Suprapubic skin (tissue), 4 donors: Measurements from ENCODE around the gene LRRC2. TPM values are rescaled to one million over a fixed set of nuclear protein-coding genes. Genes with fewer than 3 reads are reported as not detected.

Experiments used
- DNase-seq, 2 donors: peaks; one replicate each; pipeline ENCODE4 v3.0.0-alpha.2; 2019; ENCODE audit warnings: low spot score in 2 of 2
- H3K27ac ChIP-seq: fragments of 200-600 bp; sonication (generic); one replicate; pipeline ENCODE4 v1.5.1; 2019
- H3K27me3 ChIP-seq: fragments of 200-600 bp; sonication (generic); one replicate; pipeline ENCODE4 v1.5.1; 2019
- H3K36me3 ChIP-seq: fragments of 200-600 bp; sonication (generic); one replicate; pipeline ENCODE4 v1.5.1; 2019
- H3K4me1 ChIP-seq: fragments of 200-600 bp; sonication (generic); one replicate; pipeline ENCODE4 v1.5.1; 2019
- H3K4me3 ChIP-seq: fragments of 200-600 bp; sonication (generic); one replicate; pipeline ENCODE4 v1.5.1; 2019; ENCODE audit warnings: mild to moderate bottlenecking
- H3K9me3 ChIP-seq: fragments of 200-600 bp; sonication (generic); one replicate; pipeline ENCODE4 v1.5.1; 2019
- CTCF ChIP-seq, 2 donors: fragments of 200-600 bp in 1 of 2; fragments of 450-650 bp in 1 of 2; sonication (generic) in 1 of 2; IDR thresholded peaks; one replicate each; pipeline ENCODE4 v1.5.1; 2016 to 2019; ENCODE audit warnings: antibody characterized with exemption in 2 of 2, mild to moderate bottlenecking in 1 of 2, moderate library complexity in 1 of 2
- EP300 ChIP-seq: sonication (generic); formaldehyde crosslinking; IDR thresholded peaks from one replicate; pipeline ENCODE4 v1.6.1; 2017; ENCODE audit warnings: antibody characterized with exemption
- POLR2A ChIP-seq, 2 donors: fragments of 450-650 bp; IDR thresholded peaks; one replicate each; pipeline ENCODE4 v1.6.1; 2017; ENCODE audit warnings: antibody characterized with exemption in 2 of 2, mild to moderate bottlenecking in 2 of 2, moderate library complexity in 2 of 2
- POLR2AphosphoS5 ChIP-seq, 3 donors: sonication (generic); formaldehyde crosslinking; IDR thresholded peaks; one replicate each; pipeline ENCODE4 v1.6.1; 2017; ENCODE audit warnings: antibody characterized with exemption in 3 of 3
- WGBS: methylation state at CpG from one replicate; pipeline ENCODE4 v1.1.5; 2018; 5-methylcytosine and 5-hydroxymethylcytosine counted together
- total RNA-seq, 4 donors: library from RNA; depleted of rRNA; stranded (reverse); fragments of >200 nt; gene quantifications; one replicate each; pipeline ENCODE4 v1.1.0, GENCODE V29; 2016

LRRC2 gene
- total RNA-seq, 4 donors from 2014 or later = 0.83 to 3.7 (median 2.6) TPM

GRCh38 chr3:46516521-46516920 lies 49.6 kb downstream of the LRRC2 start:
- Histone ChIP-seq H3K4me1 (no peaks in the 10 kb centered on the region), H3K4me3 (no peak overlapping the region), H3K27ac (no peak overlapping the region), H3K9me3 (no peaks in the 10 kb centered on the region), H3K27me3 (no peaks in the 10 kb centered on the region), H3K36me3 (no peaks in the 10 kb centered on the region)
- DNase-seq = no peak
- WGBS = 88% methylated on average over 4 of the region's 4 CpGs
- TF ChIP-seq EP300 (no peak), POLR2AphosphoS5 (IDR thresholded peaks at IDR 0.05) (no peak), POLR2A (IDR thresholded peaks at IDR 0.05) (no peak), CTCF (IDR thresholded peaks at IDR 0.05) (no peak)

- Histone ChIP-seq H3K27me3 (no peaks in the 10 kb centered on the region), H3K4me1 (no peaks in the 10 kb centered on the region), H3K27ac (no peak overlapping the region), H3K4me3 (no peak overlapping the region), H3K36me3 (no peaks in the 10 kb centered on the region), H3K9me3 (no peaks in the 10 kb centered on the region)
- no peak for DNase-seq
- WGBS = 70% methylated on average over 2 of the region's 2 CpGs
- no peak for TF ChIP-seq POLR2A (IDR thresholded peaks at IDR 0.05)
- no peak for TF ChIP-seq EP300
- TF ChIP-seq POLR2AphosphoS5 (IDR thresholded peaks at IDR 0.05) = no peak
- TF ChIP-seq CTCF (IDR thresholded peaks at IDR 0.05) = no peak
Observed at GRCh38 chr3:46512191-46512749, 53.8 kb downstream of the LRRC2 start.

- no peaks in the 10 kb centered on the region for H3K27me3 ChIP-seq
Observed at GRCh38 chr3:46509661-46510187, 56.4 kb downstream of the LRRC2 start.

GRCh38 chr3:46508850-46509591 lies 57.1 kb downstream of the LRRC2 start:
- H3K27ac ChIP-seq = no peak overlapping the region
- H3K36me3 ChIP-seq = no peaks in the 10 kb centered on the region
- 89% methylated on average over 4 of the region's 4 CpGs for WGBS
- H3K27me3 ChIP-seq = no peaks in the 10 kb centered on the region
- TF ChIP-seq EP300 = no peak
- TF ChIP-seq CTCF (IDR thresholded peaks at IDR 0.05) = no peak
- no peak for TF ChIP-seq POLR2AphosphoS5 (IDR thresholded peaks at IDR 0.05)
- no peaks in the 10 kb centered on the region for H3K9me3 ChIP-seq
- H3K4me1 ChIP-seq = no peaks in the 10 kb centered on the region
- DNase-seq = no peak
- H3K4me3 ChIP-seq = no peak overlapping the region

More at GRCh38 chr3:46509661-46510187, 56.4 kb downstream of the LRRC2 start:
- no peak for TF ChIP-seq POLR2AphosphoS5 (IDR thresholded peaks at IDR 0.05)
- TF ChIP-seq EP300 = no peak
- H3K36me3 ChIP-seq = no peaks in the 10 kb centered on the region
- no peaks in the 10 kb centered on the region for H3K9me3 ChIP-seq
- 83% methylated on average over 4 of the region's 4 CpGs for WGBS
- H3K27ac ChIP-seq = no peak overlapping the region
- H3K4me1 ChIP-seq = no peaks in the 10 kb centered on the region
- no peak overlapping the region for H3K4me3 ChIP-seq
- DNase-seq = no peak

GRCh38 chr3:46506526-46506925 lies 59.6 kb downstream of the LRRC2 start:
- H3K27ac ChIP-seq = no peak overlapping the region
- no peaks in the 10 kb centered on the region for H3K27me3 ChIP-seq
- 80% methylated on average over 3 of the region's 3 CpGs for WGBS
- no peaks in the 10 kb centered on the region for H3K36me3 ChIP-seq
- no peaks in the 10 kb centered on the region for H3K4me1 ChIP-seq
- H3K4me3 ChIP-seq = no peak overlapping the region
- H3K9me3 ChIP-seq = no peaks in the 10 kb centered on the region
- TF ChIP-seq CTCF (IDR thresholded peaks at IDR 0.05) = no peak
- no peak for TF ChIP-seq EP300
- no peak for TF ChIP-seq POLR2AphosphoS5 (IDR thresholded peaks at IDR 0.05)
- TF ChIP-seq POLR2A (IDR thresholded peaks at IDR 0.05) = no peak
- DNase-seq = no peak
